ENCODE results near the gene MUCL1. TPM values are rescaled to one million over a fixed set of nuclear protein-coding genes. Genes with fewer than 3 reads are reported as not detected.

MUCL1 gene
- total and polyA plus RNA-seq, 10 of the 15 experiments (the other 5 are each of a cell fraction or from before 2014, with no cell fraction given) = not detected

- DNase-seq (ENCODE audit: low read depth, low spot score) = no peak
- no peak for ATAC-seq
- no peak for FAIRE-seq
- ChIA-PET SMC1A (ENCODE audit: uncharacterized antibody, unreplicated experiment) (no interaction called here), CTCF (no interaction called here), POLR2A (no interaction called here), RAD21 (ENCODE audit: unreplicated experiment) (no interaction called here)
- intact Hi-C loops (cut with micrococcal nuclease; ENCODE audit: unreplicated experiment) = no loop called here
- Histone ChIP-seq H3K27ac (ENCODE audit: control insufficient read depth, insufficient read depth) (no peak overlapping the region), H3K4me3 (no peak overlapping the region), H3K4me2 (ENCODE audit: control insufficient read depth, insufficient read depth) (no peak overlapping the region), H4K20me1 (ENCODE audit: control insufficient read depth, insufficient read depth) (no peaks in the 10 kb centered on the region), H3K4me1 (ENCODE audit: control insufficient read depth, insufficient read depth, low read length) (no peaks in the 10 kb centered on the region), H3K79me2 (ENCODE audit: control insufficient read depth, insufficient read depth, low read length) (no peaks in the 10 kb centered on the region), H3K27me3 (replicated peaks in 1 of 2; ENCODE audit: control insufficient read depth in 2 of 2, insufficient read depth in 2 of 2, low read length in 1 of 2) (no peaks in the 10 kb centered on the region), H2AFZ (ENCODE audit: control insufficient read depth, low read depth, low read length) (no peak overlapping the region), H3K36me3 (ENCODE audit: control insufficient read depth in 2 of 2, insufficient read depth in 2 of 2, low read length in 1 of 2) (no peaks in the 10 kb centered on the region), H3K9ac (ENCODE audit: control insufficient read depth, insufficient read depth, low read length) (no peak overlapping the region), H3K9me3 (replicated peaks; ENCODE audit: control insufficient read depth, insufficient read depth, low read length) (no peaks in the 10 kb centered on the region)
- no TSS peak for BruUV-seq (replicated peaks)
- TF ChIP-seq GATAD2B (conservative IDR thresholded peaks at IDR 0.05; ENCODE audit: low read depth) (no peak), HDAC6 (IDR thresholded peaks at IDR 0.05; ENCODE audit: unreplicated experiment) (no peak), NFIC (IDR thresholded peaks at IDR 0.05; ENCODE audit: low read depth, low read length) (no peak), ZNF622 (IDR thresholded peaks at IDR 0.05) (no peak), NR2F1 (conservative IDR thresholded peaks at IDR 0.05) (no peak), NBN (IDR thresholded peaks at IDR 0.05) (no peak)
- TF ChIP-seq, protein P1, sequence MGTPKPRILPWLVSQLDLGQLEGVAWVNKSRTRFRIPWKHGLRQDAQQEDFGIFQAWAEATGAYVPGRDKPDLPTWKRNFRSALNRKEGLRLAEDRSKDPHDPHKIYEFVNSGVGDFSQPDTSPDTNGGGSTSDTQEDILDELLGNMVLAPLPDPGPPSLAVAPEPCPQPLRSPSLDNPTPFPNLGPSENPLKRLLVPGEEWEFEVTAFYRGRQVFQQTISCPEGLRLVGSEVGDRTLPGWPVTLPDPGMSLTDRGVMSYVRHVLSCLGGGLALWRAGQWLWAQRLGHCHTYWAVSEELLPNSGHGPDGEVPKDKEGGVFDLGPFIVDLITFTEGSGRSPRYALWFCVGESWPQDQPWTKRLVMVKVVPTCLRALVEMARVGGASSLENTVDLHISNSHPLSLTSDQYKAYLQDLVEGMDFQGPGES (IDR thresholded peaks at IDR 0.05) = no peak
- TF ChIP-seq, protein P2, sequence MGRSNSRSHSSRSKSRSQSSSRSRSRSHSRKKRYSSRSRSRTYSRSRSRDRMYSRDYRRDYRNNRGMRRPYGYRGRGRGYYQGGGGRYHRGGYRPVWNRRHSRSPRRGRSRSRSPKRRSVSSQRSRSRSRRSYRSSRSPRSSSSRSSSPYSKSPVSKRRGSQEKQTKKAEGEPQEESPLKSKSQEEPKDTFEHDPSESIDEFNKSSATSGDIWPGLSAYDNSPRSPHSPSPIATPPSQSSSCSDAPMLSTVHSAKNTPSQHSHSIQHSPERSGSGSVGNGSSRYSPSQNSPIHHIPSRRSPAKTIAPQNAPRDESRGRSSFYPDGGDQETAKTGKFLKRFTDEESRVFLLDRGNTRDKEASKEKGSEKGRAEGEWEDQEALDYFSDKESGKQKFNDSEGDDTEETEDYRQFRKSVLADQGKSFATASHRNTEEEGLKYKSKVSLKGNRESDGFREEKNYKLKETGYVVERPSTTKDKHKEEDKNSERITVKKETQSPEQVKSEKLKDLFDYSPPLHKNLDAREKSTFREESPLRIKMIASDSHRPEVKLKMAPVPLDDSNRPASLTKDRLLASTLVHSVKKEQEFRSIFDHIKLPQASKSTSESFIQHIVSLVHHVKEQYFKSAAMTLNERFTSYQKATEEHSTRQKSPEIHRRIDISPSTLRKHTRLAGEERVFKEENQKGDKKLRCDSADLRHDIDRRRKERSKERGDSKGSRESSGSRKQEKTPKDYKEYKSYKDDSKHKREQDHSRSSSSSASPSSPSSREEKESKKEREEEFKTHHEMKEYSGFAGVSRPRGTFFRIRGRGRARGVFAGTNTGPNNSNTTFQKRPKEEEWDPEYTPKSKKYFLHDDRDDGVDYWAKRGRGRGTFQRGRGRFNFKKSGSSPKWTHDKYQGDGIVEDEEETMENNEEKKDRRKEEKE (IDR thresholded peaks at IDR 0.05) = no peak
- in situ Hi-C loops (cut with MboI) = no loop called here
These were observed 25.3 kb downstream of the MUCL1 start for GRCh38 chr12:54879579-54879978.
